PFSK-1 (cell line): ENCODE measurements around the gene MKLN1.

Source experiments
- FOXP2 ChIP-seq: optimal IDR thresholded peaks from 2 replicates; pipeline ENCODE3; 2011; ENCODE audit warnings: borderline replicate concordance, control low read depth, inconsistent platforms; ENCODE audit not compliant: insufficient read depth; ENCODE audit errors: extremely low read length, extremely low read depth
- POLR2AphosphoS5 ChIP-seq: IDR thresholded peaks from 2 replicates; pipeline ENCODE4 v1.6.1; 2012; ENCODE audit warnings: low read depth, mild to moderate bottlenecking, control low read depth, low read length, moderate library complexity
- REST ChIP-seq, 2 experiments: IDR thresholded peaks; 2 replicates each; pipeline versions ENCODE4 v1.6.1 to v1.8.0; 2011 to 2012; ENCODE audit warnings: low read depth in 2 of 2, low read length in 2 of 2, control low read depth in 1 of 2, inconsistent platforms in 1 of 2, mild to moderate bottlenecking in 1 of 2, moderate library complexity in 1 of 2; ENCODE audit not compliant: insufficient read depth in 1 of 2
- SIN3A ChIP-seq: IDR thresholded peaks from 2 replicates; pipeline ENCODE4 v1.6.1; 2012; ENCODE audit warnings: mild to moderate bottlenecking, low read length, moderate library complexity, borderline replicate concordance; ENCODE audit not compliant: insufficient read depth
- TAF1 ChIP-seq: IDR thresholded peaks from 2 replicates; pipeline ENCODE4 v1.6.1; 2012; ENCODE audit warnings: low read length, control low read depth, borderline replicate concordance; ENCODE audit not compliant: insufficient read depth

GRCh38 chr7:131505636-131506557, 178.2 kb downstream of the MKLN1 start:
- TF ChIP-seq SIN3A (no peak), TAF1 (no peak), POLR2AphosphoS5 (no peak), FOXP2 (no peak), REST (IDR thresholded peaks at IDR 0.05; ENCODE audit: insufficient read depth in 1 of 2, low read depth in 2 of 2, low read length in 2 of 2) (no peak)
